A673 (cell line): ENCODE data around the gene MESP1. TPM values are rescaled to one million over a fixed set of nuclear protein-coding genes. Genes with fewer than 3 reads are reported as not detected.

Experiments used
- BruUV-seq: library from RNA; stranded (reverse); fragments of 400-500 nt; replicated peaks from 2 replicates; lab custom pipeline; 2021; lab: Mats Ljungman, UMichigan
- CTCF ChIA-PET: fragments of 300-600 bp; sonication (Branson Sonifier 250); formaldehyde crosslinking; loops from one replicate; lab custom pipeline; 2022; ENCODE audit warnings: antibody characterized with exemption; lab: Charles Lee
- POLR2A ChIA-PET: fragments of 300-600 bp; sonication (Branson Sonifier 250); formaldehyde crosslinking; loops from one replicate; lab custom pipeline; 2022; ENCODE audit warnings: antibody characterized with exemption; ENCODE audit not compliant: low non-redundant PET; lab: Charles Lee
- DNase-seq: peaks from one replicate; pipeline ENCODE4 v3.0.0-alpha.2; 2015; ENCODE audit warnings: low spot score
- H3K27ac ChIP-seq: fragments of 200-600 bp; sonication (generic); 2 replicates; pipeline ENCODE4 v1.5.1; 2016; ENCODE audit warnings: mixed run types, low read depth, mild to moderate bottlenecking, mixed read lengths, antibody characterized with exemption, low read length; ENCODE audit not compliant: poor library complexity, severe bottlenecking
- H3K27me3 ChIP-seq: fragments of 200-600 bp; sonication (generic); replicated peaks from 2 replicates; pipeline ENCODE4 v1.6.1; 2017; ENCODE audit warnings: mixed run types, low read depth, mild to moderate bottlenecking, mixed read lengths, antibody characterized with exemption, low read length; ENCODE audit not compliant: insufficient read depth, poor library complexity
- H3K36me3 ChIP-seq: fragments of 200-600 bp; sonication (generic); 2 replicates; pipeline ENCODE4 v1.6.1; 2016; ENCODE audit warnings: mixed run types, mild to moderate bottlenecking, mixed read lengths, antibody characterized with exemption, low read length; ENCODE audit not compliant: insufficient read depth, poor library complexity, severe bottlenecking
- H3K4me1 ChIP-seq: fragments of 200-600 bp; sonication (generic); 2 replicates; pipeline ENCODE4 v1.6.1; 2017; ENCODE audit warnings: mixed run types, mild to moderate bottlenecking, mixed read lengths, antibody characterized with exemption, low read length; ENCODE audit not compliant: insufficient read depth, poor library complexity, severe bottlenecking
- H3K4me3 ChIP-seq: fragments of 200-600 bp; sonication (generic); 2 replicates; pipeline ENCODE4 v1.5.1; 2016; ENCODE audit warnings: low read depth, mixed run types, mild to moderate bottlenecking, mixed read lengths, low read length; ENCODE audit not compliant: poor library complexity, severe bottlenecking
- H3K9me3 ChIP-seq: fragments of 200-600 bp; sonication (generic); 2 replicates; pipeline ENCODE4 v1.6.1; 2016; ENCODE audit warnings: mixed run types, low read depth, mild to moderate bottlenecking, mixed read lengths, antibody characterized with exemption, low read length; ENCODE audit not compliant: poor library complexity, severe bottlenecking
- CTCF ChIP-seq: fragments of 300-800, 200-600 bp; sonication (generic); conservative IDR thresholded peaks from 2 replicates; pipeline ENCODE4 v1.5.1; 2017; ENCODE audit warnings: low read depth, mild to moderate bottlenecking, antibody characterized with exemption, low read length, moderate library complexity, mixed read lengths
- EZH2 ChIP-seq: fragments of 200-600 bp; sonication (generic); IDR thresholded peaks from 2 replicates; pipeline ENCODE4 v1.6.1; 2017; ENCODE audit warnings: borderline replicate concordance, low read depth, mild to moderate bottlenecking, mixed read lengths, antibody characterized with exemption, low read length; ENCODE audit not compliant: poor library complexity, severe bottlenecking
- intact Hi-C: fragments of 100-400 bp; cut with micrococcal nuclease; formaldehyde crosslinking; loops from one replicate; pipeline ENCODE4 v1.10.0; 2022; ENCODE audit not compliant: unreplicated experiment
- total RNA-seq: library from RNA; stranded (reverse); gene quantifications from 2 replicates; pipeline ENCODE4 v1.2.3, GENCODE V29; 2021

Gene MESP1
- total RNA-seq, 1 experiment from 2014 or later, result 6.5 TPM

- POLR2A ChIA-PET, result no interaction called here
- Histone ChIP-seq H3K36me3 (no peaks in the 10 kb centered on the region), H3K27ac (no peak overlapping the region), H3K9me3 (no peaks in the 10 kb centered on the region), H3K27me3 (no peaks in the 10 kb centered on the region), H3K4me3 (no peak overlapping the region), H3K4me1 (peaks cover 12% of the 10 kb centered on the region)
- CTCF ChIA-PET, result no interaction called here
- intact Hi-C loops, result loop anchor here (10.0 kb wide), 1 partner anchor 197 kb away; no protein-coding TSS in a partner anchor
- no peak for DNase-seq
- BruUV-seq, result no TSS peak
- no peak for TF ChIP-seq EZH2
- TF ChIP-seq CTCF, result no peak
Measured at GRCh38 chr15:89758283-89758682, 7.2 kb upstream of the MESP1 start.

GRCh38 chr15:89756897-89757296, 5.8 kb upstream of the MESP1 start:
- CTCF ChIA-PET, result no interaction called here
- Histone ChIP-seq H3K9me3 (no peaks in the 10 kb centered on the region), H3K27ac (no peak overlapping the region), H3K36me3 (no peaks in the 10 kb centered on the region), H3K4me1 (peaks cover 12% of the 10 kb centered on the region), H3K27me3 (no peaks in the 10 kb centered on the region), H3K4me3 (no peak overlapping the region)
- no TSS peak for BruUV-seq
- TF ChIP-seq EZH2 (no peak), CTCF (no peak)
- POLR2A ChIA-PET, result no interaction called here
- intact Hi-C loops, result loop anchor here (10.0 kb wide), 1 partner anchor 198 kb away; no protein-coding TSS in a partner anchor
- DNase-seq, result no peak

GRCh38 chr15:89755701-89756100, 4.7 kb upstream of the MESP1 start:
- H3K36me3 ChIP-seq, result no peaks in the 10 kb centered on the region
- no peaks in the 10 kb centered on the region for H3K27me3 ChIP-seq
- peaks cover 8% of the 10 kb centered on the region for H3K4me1 ChIP-seq
- ChIA-PET CTCF (no interaction called here), POLR2A (no interaction called here)
- TF ChIP-seq CTCF (no peak), EZH2 (no peak)
- intact Hi-C loops, result loop anchor here (10.0 kb wide), 1 partner anchor 199 kb away; no protein-coding TSS in a partner anchor
- H3K9me3 ChIP-seq, result no peaks in the 10 kb centered on the region
- no peak for DNase-seq
- no peak overlapping the region for H3K4me3 ChIP-seq
- H3K27ac ChIP-seq, result no peak overlapping the region
- no TSS peak for BruUV-seq
